Measurements from ENCODE around the gene VPS8. TPM values are rescaled to one million over a fixed set of nuclear protein-coding genes. Genes with fewer than 3 reads are reported as not detected.

Gene VPS8
- total and polyA plus RNA-seq, 4 donors, result 6.8 to 108 (median 38.0) TPM

DNA sequence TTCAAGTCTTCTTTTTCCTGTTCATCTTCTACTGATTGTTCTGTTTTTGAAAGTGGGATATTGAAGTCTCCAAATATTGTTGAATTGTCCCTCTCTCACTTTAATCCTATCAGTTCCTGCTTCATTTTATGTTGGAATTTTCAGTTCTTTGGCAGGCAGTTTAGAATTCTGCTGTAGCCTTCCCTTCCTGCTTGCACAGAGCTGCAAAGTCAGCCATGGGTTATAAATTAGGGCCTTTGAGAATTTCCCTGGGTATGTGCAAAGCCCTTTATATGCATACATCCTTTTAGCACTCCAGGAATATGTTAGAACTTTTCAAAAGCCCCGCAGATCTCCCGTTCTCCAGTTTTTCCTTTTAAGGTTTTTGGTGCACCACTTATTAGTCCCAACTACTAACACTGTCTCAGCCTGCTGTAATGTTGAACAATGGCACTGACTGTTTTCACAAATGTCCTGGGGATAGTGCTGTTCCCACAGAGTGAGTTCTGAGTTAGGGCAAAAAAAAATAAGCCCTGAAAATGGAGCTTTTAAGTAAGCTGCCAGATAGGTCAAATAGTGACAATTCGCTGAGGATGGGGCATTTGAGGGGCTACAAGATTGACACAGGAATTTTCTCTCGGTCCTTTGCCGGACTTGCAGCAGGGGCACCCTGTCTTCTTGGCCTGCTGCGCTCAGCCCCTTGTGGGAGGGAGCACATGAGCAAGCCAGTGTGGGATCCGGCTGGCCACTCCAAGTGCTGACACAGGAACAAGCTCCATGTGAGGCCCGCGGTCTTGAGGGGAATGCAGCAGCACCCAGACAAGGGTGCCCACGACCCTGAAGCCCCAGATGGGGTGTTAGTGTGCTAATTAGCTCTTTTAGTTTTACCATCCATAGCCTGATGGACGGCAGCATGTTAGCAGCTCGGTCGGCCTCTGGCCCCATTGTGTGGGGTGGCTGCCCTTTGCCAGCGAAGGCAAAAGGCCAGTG is 96.0 kb downstream of the VPS8 start:
- H3K9me3 ChIP-seq (ENCODE audit: control insufficient read depth, low read length), result no peaks in the 10 kb centered on the region
- H3K27me3 ChIP-seq (ENCODE audit: control insufficient read depth in 1 of 2, insufficient read depth in 2 of 2, low read length in 1 of 2), result no peaks in the 10 kb centered on the region
- H3K27ac ChIP-seq (ENCODE audit: low read depth in 1 of 2, low read length in 2 of 2), result peak overlapping the region in 1 of 2 donors; percentile 5
- H3K4me1 ChIP-seq (ENCODE audit: control insufficient read depth in 1 of 2, insufficient read depth in 2 of 2, low read length in 2 of 2), result peaks cover 0 to 3% of the 10 kb centered on the region in 2 donors
- no peaks in the 10 kb centered on the region for H3K36me3 ChIP-seq (ENCODE audit: control insufficient read depth in 1 of 2, insufficient read depth in 2 of 2, low read length in 1 of 2)
- WGBS, 2 donors, result 43 to 44% methylated on average over 14 of the region's 14 CpGs
- peak; percentile 44 to 76 for DNase-seq
- no peak overlapping the region for H3K4me3 ChIP-seq (ENCODE audit: low read length in 2 of 2)
- intact Hi-C loops (cut with DNase I), result no loop called here
- ATAC-seq (ENCODE audit: low FRiP score), result peak; percentile 69

DNA sequence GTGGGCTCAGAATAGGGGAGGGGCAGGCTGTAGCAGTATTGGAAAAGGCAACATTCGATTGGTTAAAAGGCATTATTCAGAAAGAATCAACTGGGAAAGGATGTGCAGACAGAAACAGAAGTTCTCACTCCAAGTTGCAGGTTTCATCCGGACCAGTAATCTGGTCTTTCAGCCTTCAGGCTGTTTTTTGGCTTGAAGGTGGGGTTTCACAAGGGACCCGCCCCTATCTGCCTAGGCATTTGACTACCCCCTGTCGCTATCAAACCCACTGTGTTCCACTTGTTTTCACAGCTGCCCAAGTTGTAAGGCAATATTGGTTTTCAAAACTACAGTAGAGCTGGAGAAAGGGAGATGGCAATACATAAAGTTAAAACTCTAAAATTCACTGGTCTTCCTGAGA is 96.9 kb downstream of the VPS8 start:
- 81 to 84% methylated on average over 4 of the region's 4 CpGs for WGBS, 2 donors
- Histone ChIP-seq H3K27ac (ENCODE audit: low read depth in 1 of 2, low read length in 2 of 2) (peak overlapping the region in 1 of 2 donors; percentile 33), H3K36me3 (ENCODE audit: control insufficient read depth in 1 of 2, insufficient read depth in 2 of 2, low read length in 1 of 2) (no peaks in the 10 kb centered on the region), H3K27me3 (ENCODE audit: control insufficient read depth in 1 of 2, insufficient read depth in 2 of 2, low read length in 1 of 2) (no peaks in the 10 kb centered on the region), H3K9me3 (ENCODE audit: control insufficient read depth, low read length) (no peaks in the 10 kb centered on the region), H3K4me1 (ENCODE audit: control insufficient read depth in 1 of 2, insufficient read depth in 2 of 2, low read length in 2 of 2) (peaks cover 0 to 3% of the 10 kb centered on the region in 2 donors), H3K4me3 (ENCODE audit: low read length in 2 of 2) (no peak overlapping the region)
- DNase-seq (no peak), ATAC-seq (ENCODE audit: low FRiP score) (no peak)
- intact Hi-C loops (cut with DNase I), result no loop called here

DNA sequence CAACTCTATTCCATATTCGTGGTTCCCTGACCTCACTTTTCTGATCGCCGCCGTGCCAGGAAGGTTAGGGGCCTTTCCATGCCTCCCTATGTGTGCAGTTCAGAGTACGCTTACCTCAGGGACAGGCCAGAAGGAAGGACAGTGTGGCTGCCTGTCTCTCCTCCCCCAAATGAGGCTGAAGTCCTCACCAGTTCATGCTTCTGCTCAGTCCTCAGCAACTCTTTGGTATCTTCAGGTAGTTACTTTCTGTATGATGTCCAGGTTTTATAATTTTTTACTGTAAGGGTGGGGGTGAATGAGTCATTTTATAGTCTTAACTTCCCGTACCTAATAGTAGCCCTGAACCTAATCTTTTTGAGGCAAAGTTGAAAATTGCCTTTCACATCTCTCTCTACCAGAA is 98.7 kb downstream of the VPS8 start:
- Histone ChIP-seq H3K27ac (ENCODE audit: low read depth in 1 of 2, low read length in 2 of 2) (peak overlapping the region in 1 of 2 donors; percentile 6), H3K9me3 (ENCODE audit: control insufficient read depth, low read length) (no peaks in the 10 kb centered on the region), H3K4me3 (ENCODE audit: low read length in 2 of 2) (no peak overlapping the region), H3K27me3 (ENCODE audit: control insufficient read depth in 1 of 2, insufficient read depth in 2 of 2, low read length in 1 of 2) (no peaks in the 10 kb centered on the region), H3K36me3 (ENCODE audit: control insufficient read depth in 1 of 2, insufficient read depth in 2 of 2, low read length in 1 of 2) (peaks cover 2 to 5% of the 10 kb centered on the region in 2 donors), H3K4me1 (ENCODE audit: control insufficient read depth in 1 of 2, insufficient read depth in 2 of 2, low read length in 2 of 2) (peaks cover 0 to 3% of the 10 kb centered on the region in 2 donors)
- ATAC-seq (ENCODE audit: low FRiP score) (no peak), DNase-seq (no peak)
- WGBS, 2 donors, result 78 to 83% methylated on average over 6 of the region's 6 CpGs
- intact Hi-C loops (cut with DNase I), result no loop called here

DNA sequence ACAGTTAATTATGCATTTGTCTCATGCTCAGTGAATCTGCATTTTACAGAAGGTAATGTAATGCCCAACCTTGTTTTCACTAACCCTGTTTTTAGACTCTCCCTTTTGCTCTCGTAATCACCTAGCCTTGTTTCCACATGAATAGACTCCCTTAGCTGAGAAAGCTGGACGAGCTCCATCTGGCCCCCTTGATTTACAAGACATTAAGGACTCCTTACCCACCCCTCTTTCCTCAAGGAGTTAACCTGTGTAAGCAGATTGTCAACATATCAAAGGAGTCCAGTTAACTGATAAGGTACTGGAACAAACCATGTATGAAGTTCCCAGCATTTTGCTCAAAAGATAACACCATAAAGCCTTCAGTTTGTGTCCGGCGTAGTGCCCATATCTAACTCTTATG is 99.6 kb downstream of the VPS8 start:
- WGBS, 2 donors, result 90 to 96% methylated on average over 4 of the region's 4 CpGs
- H3K27me3 ChIP-seq (ENCODE audit: control insufficient read depth in 1 of 2, insufficient read depth in 2 of 2, low read length in 1 of 2), result no peaks in the 10 kb centered on the region
- H3K36me3 ChIP-seq (ENCODE audit: control insufficient read depth in 1 of 2, insufficient read depth in 2 of 2, low read length in 1 of 2), result peaks cover 2 to 9% of the 10 kb centered on the region in 2 donors
- H3K9me3 ChIP-seq (ENCODE audit: control insufficient read depth, low read length), result no peaks in the 10 kb centered on the region
- H3K27ac ChIP-seq (ENCODE audit: low read depth in 1 of 2, low read length in 2 of 2), result no peak overlapping the region
- no peak for DNase-seq
- intact Hi-C loops (cut with DNase I), result no loop called here
- peaks cover 0 to 3% of the 10 kb centered on the region in 2 donors for H3K4me1 ChIP-seq (ENCODE audit: control insufficient read depth in 1 of 2, insufficient read depth in 2 of 2, low read length in 2 of 2)
- ATAC-seq (ENCODE audit: low FRiP score), result no peak
- H3K4me3 ChIP-seq (ENCODE audit: low read length in 2 of 2), result no peak overlapping the region

DNA sequence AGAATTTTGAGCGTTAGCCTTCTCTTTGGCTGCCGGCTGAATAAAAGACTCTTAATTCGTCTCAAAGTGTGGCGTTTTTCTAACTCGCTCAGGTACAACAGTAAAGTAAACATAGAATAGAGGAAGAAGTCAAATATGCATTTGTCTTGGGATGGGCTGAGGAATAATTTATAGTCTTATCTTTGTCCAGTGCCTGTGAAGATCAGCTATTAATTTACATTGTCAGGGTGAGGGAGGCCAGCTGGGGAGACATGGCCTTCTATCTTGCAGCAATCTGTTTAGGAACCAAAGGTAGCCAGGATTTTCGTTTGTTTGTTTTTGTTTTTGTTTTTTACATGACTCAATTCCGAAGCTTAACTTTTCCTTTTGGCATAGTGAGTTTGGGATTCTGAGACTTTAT is 100.2 kb downstream of the VPS8 start:
- intact Hi-C loops (cut with DNase I), result no loop called here
- Histone ChIP-seq H3K27ac (ENCODE audit: low read depth in 1 of 2, low read length in 2 of 2) (no peak overlapping the region), H3K4me1 (ENCODE audit: control insufficient read depth in 1 of 2, insufficient read depth in 2 of 2, low read length in 2 of 2) (peaks cover 0 to 3% of the 10 kb centered on the region in 2 donors), H3K27me3 (ENCODE audit: control insufficient read depth in 1 of 2, insufficient read depth in 2 of 2, low read length in 1 of 2) (no peaks in the 10 kb centered on the region), H3K4me3 (ENCODE audit: low read length in 2 of 2) (no peak overlapping the region), H3K9me3 (ENCODE audit: control insufficient read depth, low read length) (no peaks in the 10 kb centered on the region), H3K36me3 (ENCODE audit: control insufficient read depth in 1 of 2, insufficient read depth in 2 of 2, low read length in 1 of 2) (peaks cover 2 to 9% of the 10 kb centered on the region in 2 donors)
- no peak for ATAC-seq (ENCODE audit: low FRiP score)
- WGBS, 2 donors, result 92 to 95% methylated on average over 7 of the region's 7 CpGs
- DNase-seq, result no peak

DNA sequence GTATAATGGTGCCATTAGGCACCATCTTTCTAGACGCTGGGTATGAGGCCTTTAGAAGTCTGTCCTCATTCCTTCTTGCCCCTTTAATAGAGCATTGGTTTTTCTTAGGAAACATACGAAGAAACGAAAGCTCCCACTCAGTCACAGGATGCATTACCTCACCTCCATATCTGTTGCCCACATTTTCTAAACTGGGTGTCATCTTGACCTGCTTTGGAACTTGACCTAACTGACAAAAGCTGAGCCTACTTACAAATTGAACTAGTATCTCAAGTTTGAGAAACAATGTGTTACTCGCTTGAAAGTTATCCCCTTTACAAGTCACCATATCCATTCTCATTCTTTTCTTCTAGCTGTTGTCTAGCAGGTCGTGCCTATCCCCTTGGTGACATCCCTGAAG is 102.7 kb downstream of the VPS8 start:
- peaks cover 2 to 9% of the 10 kb centered on the region in 2 donors for H3K36me3 ChIP-seq (ENCODE audit: control insufficient read depth in 1 of 2, insufficient read depth in 2 of 2, low read length in 1 of 2)
- ATAC-seq (ENCODE audit: low FRiP score) (no peak), DNase-seq (no peak)
- no peaks in the 10 kb centered on the region for H3K27me3 ChIP-seq (ENCODE audit: control insufficient read depth in 1 of 2, insufficient read depth in 2 of 2, low read length in 1 of 2)
- peaks cover 0 to 3% of the 10 kb centered on the region in 2 donors for H3K4me1 ChIP-seq (ENCODE audit: control insufficient read depth in 1 of 2, insufficient read depth in 2 of 2, low read length in 2 of 2)
- H3K9me3 ChIP-seq (ENCODE audit: control insufficient read depth, low read length), result no peaks in the 10 kb centered on the region
- H3K27ac ChIP-seq (ENCODE audit: low read depth in 1 of 2, low read length in 2 of 2), result no peak overlapping the region
- 95 to 96% methylated on average over 5 of the region's 5 CpGs for whole genome bisulfite sequencing, 2 donors
- intact Hi-C loops (cut with DNase I), result no loop called here
- H3K4me3 ChIP-seq (ENCODE audit: low read length in 2 of 2), result no peak overlapping the region

DNA sequence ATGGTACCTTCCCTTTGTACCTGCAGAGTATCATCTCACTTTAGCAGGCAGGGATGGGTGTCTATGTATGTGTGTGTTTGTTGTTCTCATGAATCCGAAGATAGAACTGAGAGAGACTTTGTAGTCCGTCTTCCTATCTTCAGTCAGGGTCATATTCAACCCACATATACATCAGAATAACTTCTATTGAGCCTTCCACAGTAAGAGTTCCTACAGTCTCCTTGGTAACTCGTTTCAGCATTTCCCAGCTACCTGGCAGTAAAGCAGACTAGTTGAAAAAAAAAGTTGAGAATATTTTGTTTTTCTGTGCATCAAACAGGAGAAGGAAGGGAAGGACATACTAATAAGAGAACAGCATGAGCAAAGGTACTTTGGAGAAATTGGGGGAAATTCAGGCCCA is 106.8 kb downstream of the VPS8 start:
- Histone ChIP-seq H3K36me3 (ENCODE audit: control insufficient read depth in 1 of 2, insufficient read depth in 2 of 2, low read length in 1 of 2) (peaks cover 2 to 9% of the 10 kb centered on the region in 2 donors), H3K4me3 (ENCODE audit: low read length in 2 of 2) (no peak overlapping the region), H3K9me3 (ENCODE audit: control insufficient read depth, low read length) (no peaks in the 10 kb centered on the region), H3K27ac (ENCODE audit: low read depth in 1 of 2, low read length in 2 of 2) (no peak overlapping the region), H3K4me1 (ENCODE audit: control insufficient read depth in 1 of 2, insufficient read depth in 2 of 2, low read length in 2 of 2) (no peaks in the 10 kb centered on the region), H3K27me3 (ENCODE audit: control insufficient read depth in 1 of 2, insufficient read depth in 2 of 2, low read length in 1 of 2) (no peaks in the 10 kb centered on the region)
- intact Hi-C loops (cut with DNase I), result no loop called here
- WGBS, 2 donors, result 47 to 53% methylated on average over 3 of the region's 3 CpGs
- DNase-seq (no peak), ATAC-seq (ENCODE audit: low FRiP score) (no peak)

DNA sequence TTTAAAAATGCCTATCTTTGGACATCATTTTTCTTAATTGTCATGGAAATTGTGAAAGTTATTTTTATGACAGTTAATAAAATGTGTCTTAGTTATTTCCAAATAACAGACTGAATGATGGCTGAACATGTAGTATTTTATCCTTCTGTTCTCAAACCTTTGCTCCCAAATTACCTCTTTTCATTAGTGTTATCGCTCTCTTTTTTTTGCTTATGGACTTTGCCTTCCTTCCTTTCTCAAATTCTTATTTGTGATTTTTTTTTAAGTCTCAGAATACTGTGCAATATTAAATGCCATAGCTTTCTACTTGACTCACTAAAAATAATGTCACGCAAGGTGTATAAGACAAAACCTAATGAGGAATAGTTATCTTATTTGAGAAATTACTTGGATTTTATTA is 107.7 kb downstream of the VPS8 start:
- 96 to 98% methylated on average over 2 of the region's 2 CpGs for WGBS, 2 donors
- DNase-seq (no peak), ATAC-seq (ENCODE audit: low FRiP score) (no peak)
- Histone ChIP-seq H3K27ac (ENCODE audit: low read depth in 1 of 2, low read length in 2 of 2) (no peak overlapping the region), H3K4me3 (ENCODE audit: low read length in 2 of 2) (no peak overlapping the region), H3K4me1 (ENCODE audit: control insufficient read depth in 1 of 2, insufficient read depth in 2 of 2, low read length in 2 of 2) (no peaks in the 10 kb centered on the region), H3K36me3 (ENCODE audit: control insufficient read depth in 1 of 2, insufficient read depth in 2 of 2, low read length in 1 of 2) (peaks cover 2 to 13% of the 10 kb centered on the region in 2 donors), H3K27me3 (ENCODE audit: control insufficient read depth in 1 of 2, insufficient read depth in 2 of 2, low read length in 1 of 2) (no peaks in the 10 kb centered on the region), H3K9me3 (ENCODE audit: control insufficient read depth, low read length) (no peaks in the 10 kb centered on the region)
- intact Hi-C loops (cut with DNase I), result no loop called here

DNA sequence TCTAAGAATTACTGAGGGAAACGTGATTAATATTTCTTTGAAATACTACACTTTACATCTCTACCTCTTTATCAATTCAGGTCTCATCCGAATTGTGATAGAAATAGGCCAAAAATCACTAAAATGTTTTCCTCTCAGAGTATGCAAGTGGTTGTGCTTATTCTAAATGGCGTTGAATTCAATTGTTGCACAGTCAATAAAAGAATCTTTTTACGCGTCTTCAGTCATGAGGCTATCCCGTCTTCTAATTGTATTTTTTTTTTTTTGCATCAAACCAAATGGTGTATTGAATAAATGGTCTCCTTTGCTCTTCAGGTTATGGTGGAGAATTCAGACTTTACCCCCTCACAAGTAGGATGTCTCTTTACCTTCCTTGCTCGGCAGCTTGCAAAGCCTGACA is 112.6 kb downstream of the VPS8 start:
- ATAC-seq (ENCODE audit: low FRiP score), result no peak
- Histone ChIP-seq H3K27me3 (ENCODE audit: control insufficient read depth in 1 of 2, insufficient read depth in 2 of 2, low read length in 1 of 2) (no peaks in the 10 kb centered on the region), H3K4me3 (ENCODE audit: low read length in 2 of 2) (no peak overlapping the region), H3K9me3 (ENCODE audit: control insufficient read depth, low read length) (no peaks in the 10 kb centered on the region), H3K36me3 (ENCODE audit: control insufficient read depth in 1 of 2, insufficient read depth in 2 of 2, low read length in 1 of 2) (peaks cover 5 to 9% of the 10 kb centered on the region in 2 donors), H3K27ac (ENCODE audit: low read depth in 1 of 2, low read length in 2 of 2) (no peak overlapping the region), H3K4me1 (ENCODE audit: control insufficient read depth in 1 of 2, insufficient read depth in 2 of 2, low read length in 2 of 2) (no peaks in the 10 kb centered on the region)
- intact Hi-C loops (cut with DNase I), result no loop called here
- no peak for DNase-seq
- 96 to 97% methylated on average over 7 of the region's 7 CpGs for WGBS, 2 donors
